Keratinocyte (primary cell): ENCODE results near the gene PRICKLE4.

ENCODE experiments used
- EZH2 ChIP-seq: IDR thresholded peaks from one replicate; pipeline ENCODE4 v1.6.1; 2012; ENCODE audit warnings: inconsistent platforms, mild to moderate bottlenecking, low read length, moderate library complexity
- TF ChIP-seq, protein P1 (sequence below), 3 experiments: IDR thresholded peaks in 1 of 3; conservative IDR thresholded peaks in 1 of 3; optimal IDR thresholded peaks in 1 of 3; 2 replicates in 2 of 3; 3 replicates in 1 of 3; pipeline versions ENCODE3 to v1.5.1; 2011; ENCODE audit warnings: low read length in 3 of 3, mild to moderate bottlenecking in 3 of 3, moderate library complexity in 2 of 3, control low read depth in 1 of 3, inconsistent platforms in 1 of 3; ENCODE audit not compliant: insufficient read depth in 2 of 3; ENCODE audit errors: extremely low read depth in 1 of 3

DNA sequence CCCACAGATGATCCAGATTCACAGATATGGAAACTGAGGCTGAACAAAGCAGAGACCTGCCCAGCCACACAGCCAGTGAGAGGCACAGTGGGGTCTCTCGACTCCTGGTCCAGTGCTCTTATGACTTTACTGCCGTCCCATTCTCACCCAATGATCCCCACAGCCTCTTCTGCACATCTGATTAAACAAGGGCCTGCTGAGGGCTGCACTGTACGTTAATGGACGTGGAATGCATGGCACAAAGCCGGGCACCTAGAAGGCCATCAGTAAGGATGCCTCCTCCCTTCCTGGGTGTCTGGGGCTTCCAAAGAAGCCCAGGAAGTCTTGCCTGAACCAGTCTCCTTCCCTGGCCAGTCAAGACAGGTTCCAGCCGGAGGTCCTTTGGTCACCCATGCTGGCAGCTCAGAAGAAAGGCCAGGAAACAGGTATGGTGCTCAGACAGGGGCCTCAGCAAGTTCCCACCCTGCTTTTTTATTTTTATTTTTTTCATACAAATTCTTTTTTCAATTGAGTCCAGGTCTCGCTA is 49.0 kb upstream of the PRICKLE4 start:
- TF ChIP-seq, protein P1, sequence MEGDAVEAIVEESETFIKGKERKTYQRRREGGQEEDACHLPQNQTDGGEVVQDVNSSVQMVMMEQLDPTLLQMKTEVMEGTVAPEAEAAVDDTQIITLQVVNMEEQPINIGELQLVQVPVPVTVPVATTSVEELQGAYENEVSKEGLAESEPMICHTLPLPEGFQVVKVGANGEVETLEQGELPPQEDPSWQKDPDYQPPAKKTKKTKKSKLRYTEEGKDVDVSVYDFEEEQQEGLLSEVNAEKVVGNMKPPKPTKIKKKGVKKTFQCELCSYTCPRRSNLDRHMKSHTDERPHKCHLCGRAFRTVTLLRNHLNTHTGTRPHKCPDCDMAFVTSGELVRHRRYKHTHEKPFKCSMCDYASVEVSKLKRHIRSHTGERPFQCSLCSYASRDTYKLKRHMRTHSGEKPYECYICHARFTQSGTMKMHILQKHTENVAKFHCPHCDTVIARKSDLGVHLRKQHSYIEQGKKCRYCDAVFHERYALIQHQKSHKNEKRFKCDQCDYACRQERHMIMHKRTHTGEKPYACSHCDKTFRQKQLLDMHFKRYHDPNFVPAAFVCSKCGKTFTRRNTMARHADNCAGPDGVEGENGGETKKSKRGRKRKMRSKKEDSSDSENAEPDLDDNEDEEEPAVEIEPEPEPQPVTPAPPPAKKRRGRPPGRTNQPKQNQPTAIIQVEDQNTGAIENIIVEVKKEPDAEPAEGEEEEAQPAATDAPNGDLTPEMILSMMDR (optimal IDR thresholded peaks at IDR 0.05 in 1 of 3, IDR thresholded peaks at IDR 0.05 in 1 of 3, conservative IDR thresholded peaks at IDR 0.05 in 1 of 3; ENCODE audit: extremely low read depth in 1 of 3, insufficient read depth in 2 of 3, low read length in 3 of 3), result no peak
- no peak for TF ChIP-seq EZH2
